Loucy (cell line): ENCODE measurements around the gene ARG2.

Experiments
- CTCF ChIP-seq: fragments of 200-600 bp; sonication (generic); conservative IDR thresholded peaks from 2 replicates; pipeline ENCODE4 v1.5.1; 2014; ENCODE audit warnings: mild to moderate bottlenecking, antibody characterized with exemption, low read length
- EZH2phosphoT487 ChIP-seq: fragments of 200-600 bp; IDR thresholded peaks from 2 replicates; pipeline ENCODE4 v1.6.1; 2018; ENCODE audit warnings: antibody characterized with exemption, mild to moderate bottlenecking, moderate library complexity, borderline replicate concordance

- TF ChIP-seq CTCF (no peak), EZH2phosphoT487 (no peak)
These were observed at the start of gene ARG2 for GRCh38 chr14:67619446-67620216.
